Smooth muscle cell of the brain vasculature (primary cell): ENCODE data around the gene HIVEP1.

Source experiments
- DNase-seq: peaks from one replicate; pipeline ENCODE4 v3.0.0-alpha.2; 2012; ENCODE audit warnings: low read depth, low spot score

The HIVEP1 gene

GRCh38 chr6:11992086-11992485 is 20.0 kb upstream of the HIVEP1 start:
- DNase-seq: no peak

GRCh38 chr6:11994875-11995461 is 17.1 kb upstream of the HIVEP1 start:
- no peak for DNase-seq

DNA sequence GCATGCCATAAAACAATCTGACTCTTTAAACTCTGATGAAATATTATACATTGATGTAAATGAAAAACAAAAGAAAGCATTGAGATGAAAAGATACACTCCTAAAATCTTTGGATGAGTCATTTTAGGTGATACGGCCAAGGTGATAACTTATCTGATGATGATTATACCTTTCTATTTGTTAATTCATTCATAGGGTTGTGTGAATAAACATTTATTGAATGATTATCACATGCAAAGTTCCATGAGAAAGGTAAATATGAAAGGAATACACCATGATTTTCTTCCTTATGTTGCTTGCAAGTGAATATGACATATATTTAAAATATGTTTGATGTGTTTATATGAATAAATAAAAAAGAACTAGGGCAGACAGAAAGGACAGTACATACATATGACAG is 15.4 kb upstream of the HIVEP1 start:
- DNase-seq: no peak

DNA sequence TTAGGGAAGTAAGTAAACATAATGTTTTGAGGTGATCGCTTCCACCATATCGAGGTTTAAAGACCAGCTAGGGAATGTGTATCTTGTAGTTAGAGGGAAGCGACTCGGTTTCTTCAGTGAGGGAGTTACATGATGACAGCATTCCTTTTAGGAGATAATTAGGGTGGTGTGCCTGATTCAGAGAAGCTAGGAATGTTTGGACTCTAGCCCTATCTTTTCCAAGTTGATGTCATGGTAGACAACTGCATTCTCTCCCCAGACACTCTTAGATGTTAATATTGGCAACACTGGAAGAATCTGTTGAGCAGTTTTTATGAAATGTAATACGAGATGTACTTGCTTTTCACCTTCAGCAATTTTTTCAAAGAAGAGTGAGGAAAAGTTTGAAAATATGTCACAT is 12.9 kb upstream of the HIVEP1 start:
- no peak for DNase-seq

- DNase-seq: no peak
These were observed 11.9 kb upstream of the HIVEP1 start for GRCh38 chr6:12000174-12000573.

- DNase-seq: no peak
These were observed 11.0 kb upstream of the HIVEP1 start for GRCh38 chr6:12001004-12001705.

DNA sequence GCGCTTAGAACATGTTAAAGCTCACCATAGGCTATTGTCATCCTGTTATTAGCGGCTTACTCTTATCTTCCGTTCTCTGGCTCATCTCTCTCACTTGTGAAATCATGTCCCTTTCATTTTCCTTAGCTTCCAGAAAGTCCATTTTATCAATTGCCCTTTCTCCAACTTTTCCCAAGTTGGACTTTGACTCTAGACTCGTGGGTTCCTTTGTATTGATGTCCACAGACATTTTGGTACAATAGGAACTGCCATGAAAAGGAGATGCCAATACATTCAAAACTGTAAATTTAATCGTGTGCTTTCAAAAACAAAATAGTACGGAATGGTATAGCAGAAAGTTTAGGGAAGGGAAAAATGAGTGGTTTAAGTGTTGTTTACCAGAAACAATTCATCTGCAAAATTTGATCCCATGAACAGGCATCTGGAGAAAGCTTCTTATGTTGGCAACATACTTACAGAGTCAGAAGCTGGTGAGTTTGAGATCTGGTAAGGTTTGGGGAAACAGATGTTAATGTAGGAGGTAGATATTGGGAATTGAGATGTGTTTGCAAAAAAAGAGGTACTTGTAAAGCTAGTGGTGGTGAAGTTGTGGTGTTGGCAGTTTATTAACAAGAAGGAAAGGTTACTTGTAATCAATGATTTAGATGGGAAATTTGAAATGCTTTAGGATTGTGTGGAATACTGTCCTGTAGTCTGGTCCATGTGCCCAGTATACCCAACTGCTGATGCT is 10.2 kb upstream of the HIVEP1 start:
- no peak for DNase-seq

DNA sequence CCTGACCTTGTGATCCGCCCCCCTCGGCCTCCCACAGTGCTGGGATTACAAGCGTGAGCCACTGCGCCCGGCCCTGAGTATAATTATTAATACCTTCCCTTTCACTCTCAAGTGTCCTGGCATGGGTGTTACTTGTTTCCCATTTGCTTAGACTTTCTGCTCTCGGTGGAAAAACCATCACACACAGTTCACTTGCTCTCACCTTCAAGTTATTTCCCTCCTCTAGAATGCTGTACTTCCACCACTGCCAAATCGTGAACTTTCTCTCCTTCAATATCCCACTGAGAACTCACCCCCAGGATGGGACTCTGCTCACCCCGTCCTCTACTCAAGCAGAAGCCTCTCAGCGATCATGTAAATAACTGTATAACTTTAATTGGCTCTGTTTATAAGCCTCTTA is 4.6 kb upstream of the HIVEP1 start:
- DNase-seq: no peak

- no peak for DNase-seq
These were observed 4.2 kb upstream of the HIVEP1 start for GRCh38 chr6:12007887-12008286.

- DNase-seq: no peak
These were observed 3.5 kb upstream of the HIVEP1 start for GRCh38 chr6:12008366-12009179.

DNA sequence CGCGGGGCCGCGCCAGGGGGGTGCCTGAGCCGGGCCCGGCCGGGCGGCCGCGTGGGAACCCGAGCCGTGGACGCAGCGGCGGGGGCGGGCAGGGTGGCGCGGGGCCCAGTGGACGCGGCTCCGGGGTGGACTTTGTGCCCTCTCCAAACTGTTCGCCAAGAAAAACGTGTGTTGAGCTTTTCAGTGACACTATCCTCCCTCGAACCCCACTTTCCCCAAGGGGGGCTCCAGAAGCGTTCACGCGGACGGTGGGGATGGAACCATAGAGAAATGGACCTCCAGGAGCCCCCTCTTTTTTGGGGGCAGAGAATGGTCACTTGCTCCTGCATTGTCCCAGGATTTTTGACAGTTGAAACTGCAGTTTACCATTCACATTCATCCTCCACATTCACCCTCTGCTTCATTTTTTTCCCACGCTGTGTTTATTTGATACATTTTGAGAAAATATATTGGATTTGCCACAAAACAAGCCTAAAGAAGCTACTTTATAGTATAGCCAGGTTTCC is 2.9 kb upstream of the HIVEP1 start:
- no peak for DNase-seq

- DNase-seq: no peak
These were observed 2.1 kb upstream of the HIVEP1 start for GRCh38 chr6:12009876-12010634.

- no peak for DNase-seq
These were observed 1.4 kb upstream of the HIVEP1 start for GRCh38 chr6:12010635-12011275.

DNA sequence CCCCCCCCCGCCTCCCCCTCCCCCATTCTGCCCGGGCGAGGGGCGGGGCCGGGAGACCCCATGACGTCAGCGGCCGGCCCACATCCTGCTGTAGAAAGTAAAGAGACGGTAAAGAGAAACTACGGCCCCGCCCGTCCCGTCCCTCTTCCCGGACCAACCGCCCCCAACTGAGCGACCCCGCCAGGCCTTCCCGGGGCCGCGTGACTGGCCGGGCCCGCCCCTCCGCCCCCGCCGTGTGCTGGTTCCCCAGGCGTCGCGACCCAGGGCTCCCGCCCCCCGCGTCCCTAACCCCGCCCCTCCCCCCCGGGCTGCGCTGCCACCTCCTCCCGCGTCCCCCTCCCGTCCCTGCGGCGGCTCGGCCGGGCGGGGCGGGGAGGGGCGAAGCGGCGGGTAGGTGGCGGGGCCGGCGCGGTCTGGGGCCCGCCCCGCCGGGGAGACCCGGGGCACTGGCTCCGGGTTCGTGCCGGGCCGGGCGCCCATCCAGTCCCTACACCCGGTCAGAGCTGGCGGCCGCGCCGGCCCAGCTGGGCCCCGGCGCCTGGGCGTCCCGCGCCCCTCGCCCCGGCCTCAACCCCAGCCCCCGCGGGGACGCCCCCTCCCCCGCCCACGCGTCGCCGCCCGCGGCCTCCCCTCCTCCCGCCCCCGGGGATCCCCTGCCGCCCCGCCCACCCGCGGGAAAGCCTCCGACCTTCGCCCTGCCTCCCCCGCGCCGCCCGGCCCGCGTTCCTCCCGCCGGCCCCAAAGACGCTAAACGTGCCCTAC is 655 bp upstream of the HIVEP1 start:
- peak; percentile 86 for DNase-seq

- no peak for DNase-seq
These were observed 620 bp downstream of the HIVEP1 start for GRCh38 chr6:12012558-12013306.

DNA sequence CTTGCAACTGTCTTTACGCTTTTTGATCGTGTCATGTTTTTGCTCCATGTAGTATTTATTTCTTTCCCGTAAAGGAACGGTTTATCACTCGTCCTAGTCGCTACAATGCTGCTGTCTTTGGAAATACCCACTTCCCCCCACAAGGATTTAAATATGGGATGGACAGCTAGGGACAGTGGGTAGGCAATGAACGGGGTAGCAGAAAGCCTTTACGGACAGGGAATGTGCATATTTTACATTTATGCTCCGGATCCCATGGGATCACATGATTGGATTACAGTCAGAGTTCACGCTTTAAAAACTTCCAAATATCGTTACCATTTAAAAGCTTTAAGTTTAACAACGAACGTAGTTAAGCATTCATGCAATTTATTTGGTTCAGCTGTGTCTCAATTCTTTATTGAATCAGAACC is 1.2 kb downstream of the HIVEP1 start:
- no peak for DNase-seq

GRCh38 chr6:12014027-12014872 is 2.1 kb downstream of the HIVEP1 start:
- no peak for DNase-seq

DNA sequence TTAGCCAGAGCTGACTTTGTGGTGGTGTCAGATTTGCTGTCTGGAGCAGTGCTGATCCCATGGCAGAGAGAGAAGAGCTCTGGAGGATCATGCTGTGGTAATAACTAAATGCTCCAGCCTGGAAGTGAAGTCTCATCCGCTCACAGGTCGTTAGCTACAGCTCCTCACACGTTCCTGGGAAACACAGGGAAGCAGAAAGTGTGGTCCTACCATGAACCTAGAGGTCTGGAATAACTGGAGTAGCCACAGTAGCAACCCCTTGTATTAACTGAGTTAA is 2.7 kb downstream of the HIVEP1 start:
- no peak for DNase-seq

DNA sequence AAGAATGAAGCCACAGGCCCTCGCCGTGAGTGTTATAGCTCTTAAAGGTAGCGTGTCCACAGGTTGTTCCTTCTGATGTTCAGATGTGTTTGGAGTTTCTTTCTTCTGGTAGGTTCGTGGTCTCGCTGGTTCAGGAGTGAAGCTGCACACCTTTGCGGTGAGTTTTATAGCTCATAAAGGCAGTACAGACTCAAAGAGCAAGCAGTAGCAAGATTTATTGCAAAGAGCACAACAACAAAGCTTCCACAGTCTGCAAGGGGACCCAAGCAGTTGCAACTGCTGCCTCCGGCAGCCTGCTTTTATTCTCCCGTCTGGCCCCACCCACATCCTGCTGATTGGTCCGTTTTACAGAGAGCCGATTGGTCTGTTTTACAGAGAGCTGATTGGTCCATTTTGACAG is 5.2 kb downstream of the HIVEP1 start:
- DNase-seq: no peak
